NCI-H226 (cell line): ENCODE measurements around the gene AFTPH.

ENCODE experiments used
- DNase-seq: peaks from one replicate; pipeline ENCODE4 v3.0.0-alpha.2; 2015

Gene AFTPH

DNA sequence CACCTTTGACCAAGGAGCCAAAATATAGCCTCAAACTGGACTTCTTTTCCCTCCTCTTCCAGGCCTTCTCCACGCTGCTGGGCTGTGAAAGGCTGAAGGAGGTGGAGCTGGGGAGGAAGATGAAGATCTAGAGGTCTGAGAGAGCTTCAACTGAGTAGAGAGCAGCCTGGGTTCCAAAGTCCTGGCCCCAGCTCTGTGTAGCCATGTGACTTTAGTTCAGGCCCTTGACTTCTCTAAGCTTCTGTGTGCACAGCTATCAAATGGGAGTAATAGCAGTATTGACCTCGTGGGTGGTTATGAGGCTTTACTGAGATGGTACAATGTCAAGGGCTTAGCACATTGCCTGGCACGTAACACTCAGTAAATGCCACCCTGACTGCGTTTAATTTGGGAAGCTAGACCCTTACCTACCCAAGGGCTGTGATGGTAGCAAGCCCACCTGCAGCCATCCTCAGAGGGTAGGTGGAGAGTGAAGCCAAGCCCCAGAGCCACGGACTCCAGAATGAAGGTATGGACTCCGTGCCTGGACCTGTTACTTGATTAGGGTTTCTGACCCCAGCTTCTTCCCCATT is 91.2 kb downstream of the AFTPH start:
- no peak for DNase-seq

DNA sequence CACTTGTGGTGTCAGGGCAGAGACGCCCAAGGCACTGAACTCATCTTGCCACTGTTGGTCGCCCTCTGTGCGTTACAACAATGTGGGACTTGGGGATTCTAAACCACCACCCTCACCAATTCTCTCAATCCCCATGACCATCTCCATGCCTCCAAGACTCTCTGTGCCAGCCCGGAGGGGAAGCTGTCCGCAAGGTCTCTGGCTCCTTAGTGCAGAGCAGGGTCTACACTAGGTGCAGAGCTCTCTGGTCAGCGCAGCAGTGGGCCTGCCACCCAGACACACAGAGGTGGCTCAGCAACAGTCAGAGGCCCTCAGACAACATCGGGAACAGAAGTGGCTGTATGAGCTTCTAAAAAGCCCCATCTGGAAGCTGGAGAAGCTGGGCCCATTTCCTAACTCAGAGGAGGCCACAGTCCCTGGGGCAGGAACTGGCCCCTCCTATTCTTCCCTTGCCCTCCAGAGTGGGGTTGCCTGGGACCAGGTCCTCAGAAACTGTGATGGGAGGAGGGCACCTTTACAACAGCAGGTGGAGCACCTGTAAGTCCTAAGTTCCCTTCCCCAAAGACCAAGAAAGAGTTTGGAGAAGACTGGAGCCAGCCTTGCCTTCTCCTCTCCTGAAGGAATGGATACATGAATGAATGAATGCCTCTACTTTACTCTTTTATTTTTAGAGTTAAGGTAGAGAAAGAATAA is 91.9 kb downstream of the AFTPH start:
- no peak for DNase-seq

GRCh38 chr2:64617631-64618151 is 93.6 kb downstream of the AFTPH start:
- no peak for DNase-seq

- no peak for DNase-seq
Observed at GRCh38 chr2:64620661-64621060, 96.5 kb downstream of the AFTPH start.

- DNase-seq, result no peak
Observed at GRCh38 chr2:64622443-64623241, 98.5 kb downstream of the AFTPH start.

- no peak for DNase-seq
Observed at GRCh38 chr2:64623242-64623850, 99.2 kb downstream of the AFTPH start.

GRCh38 chr2:64624108-64624610 is 100.0 kb downstream of the AFTPH start:
- DNase-seq, result no peak

DNA sequence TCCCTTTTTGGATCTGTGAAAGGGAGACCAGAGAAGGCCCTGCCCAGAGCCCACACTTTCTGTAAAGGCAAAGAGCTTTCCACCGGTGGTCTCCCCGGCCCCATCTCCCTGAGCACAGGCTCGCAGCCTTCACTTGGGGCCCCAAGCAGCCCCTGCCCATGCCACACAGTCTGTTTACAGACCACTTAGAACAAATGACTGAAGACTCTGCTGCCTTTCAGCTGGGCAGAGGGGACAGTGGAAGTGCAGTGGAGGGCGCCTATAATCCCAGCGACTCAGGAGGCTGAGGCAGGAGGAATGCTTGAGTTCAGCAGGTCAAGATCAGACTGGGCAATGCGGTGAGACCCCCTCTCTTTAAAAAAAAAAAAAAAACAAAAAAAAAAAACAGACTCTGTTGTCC is 100.7 kb downstream of the AFTPH start:
- no peak for DNase-seq

- DNase-seq, result no peak
Observed at GRCh38 chr2:64625299-64626145, 101.4 kb downstream of the AFTPH start.

DNA sequence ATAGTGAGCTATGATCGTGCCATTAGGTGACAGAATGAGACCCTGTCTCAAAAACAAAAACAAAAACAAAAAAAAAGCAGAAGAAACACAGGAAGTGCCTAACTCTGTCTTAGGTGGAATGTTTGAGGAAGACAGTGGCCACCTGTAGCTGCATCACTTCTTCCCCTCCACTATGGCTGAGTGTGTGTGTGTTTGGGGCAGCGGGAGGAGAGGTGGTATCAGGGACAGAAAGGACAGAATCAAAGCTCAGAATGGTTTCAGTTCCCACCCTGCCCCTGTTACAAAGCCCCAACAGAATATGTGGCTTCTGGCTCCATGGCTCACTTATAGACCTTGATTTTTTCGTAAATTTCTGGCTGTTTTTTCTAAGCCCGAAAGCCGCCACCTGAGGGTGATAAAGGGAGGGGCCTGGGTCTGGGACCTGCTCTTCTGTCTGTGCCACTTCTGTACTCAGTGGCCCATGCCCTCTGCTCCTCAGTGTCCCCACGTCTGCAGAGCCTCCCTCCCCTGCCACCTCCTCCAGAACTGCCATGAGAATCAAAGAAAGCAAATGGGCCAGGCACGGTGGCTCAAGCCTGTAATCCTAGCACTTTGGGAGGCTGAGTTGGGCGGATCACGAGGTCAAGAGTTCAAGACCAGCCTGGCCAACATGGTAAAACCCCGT is 102.2 kb downstream of the AFTPH start:
- no peak for DNase-seq

GRCh38 chr2:64626963-64627760 is 103.0 kb downstream of the AFTPH start:
- DNase-seq, result no peak

- DNase-seq, result no peak
Observed at GRCh38 chr2:64627860-64628841, 104.0 kb downstream of the AFTPH start.

GRCh38 chr2:64629329-64629781 is 105.2 kb downstream of the AFTPH start:
- no peak for DNase-seq

DNA sequence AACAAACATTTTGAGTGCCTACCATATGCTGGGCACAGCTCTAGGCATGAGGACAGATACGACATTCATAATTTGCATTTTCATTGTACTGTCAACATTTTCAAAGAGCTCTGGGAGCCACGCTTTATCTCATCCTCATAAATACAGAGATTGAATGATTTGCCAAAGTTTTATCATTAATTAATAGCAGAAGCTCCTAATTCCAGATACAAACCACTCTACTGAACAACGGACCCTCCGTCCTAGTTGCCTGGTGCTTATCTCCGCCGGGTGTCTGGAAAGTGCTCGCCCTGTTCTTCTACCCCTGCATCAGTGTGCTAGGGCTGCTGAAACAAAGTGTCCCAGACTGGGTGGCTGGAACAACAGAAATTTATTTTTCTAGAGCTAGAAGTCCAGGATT is 105.7 kb downstream of the AFTPH start:
- no peak for DNase-seq

GRCh38 chr2:64630752-64631151 is 106.6 kb downstream of the AFTPH start:
- DNase-seq, result no peak

DNA sequence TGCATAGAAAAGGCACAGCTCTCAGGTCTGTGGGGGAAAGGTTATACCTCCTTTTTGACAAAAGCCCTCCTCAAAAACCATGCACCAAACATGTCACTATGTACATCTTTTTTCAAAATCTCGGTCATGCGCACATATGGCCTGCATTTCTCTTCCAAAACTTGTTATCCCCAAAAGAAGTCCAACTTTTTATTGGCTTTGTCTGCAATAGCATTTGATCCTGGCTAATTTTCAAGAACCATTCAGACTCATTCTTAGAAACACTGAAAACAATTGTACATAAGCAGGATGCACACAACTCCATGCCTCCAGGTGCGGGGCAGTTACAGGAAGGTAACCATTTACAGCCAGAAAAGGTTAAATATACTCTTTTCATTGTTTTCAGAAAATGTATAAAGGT is 107.6 kb downstream of the AFTPH start:
- no peak for DNase-seq

GRCh38 chr2:64632835-64633819 is 109.0 kb downstream of the AFTPH start:
- DNase-seq, result no peak
